K562 (cell line): Measurements from ENCODE around the gene SMIM36. TPM values are rescaled to one million over a fixed set of nuclear protein-coding genes. Genes with fewer than 3 reads are reported as not detected.

Experiments
- ARID3A ChIP-seq: IDR thresholded peaks from 2 replicates; pipeline ENCODE4 v1.6.1; 2012; ENCODE audit warnings: low read depth, low read length, improper control_type of control experiment, borderline replicate concordance
- ATF7 ChIP-seq: fragments of 450-650 bp; IDR thresholded peaks from 2 replicates; pipeline ENCODE4 v1.7.1; 2014; ENCODE audit warnings: mild to moderate bottlenecking, moderate library complexity
- BRD9 ChIP-seq: fragments of 450-650 bp; IDR thresholded peaks from 2 replicates; pipeline ENCODE4 v1.6.1; 2018; ENCODE audit warnings: low read depth; ENCODE audit not compliant: partially characterized antibody
- ELF2 ChIP-seq: fragments of 250-450 bp; sonication (Bioruptor Pico); IDR thresholded peaks from 2 replicates; pipeline ENCODE4 v1.5.0; 2021; ENCODE audit warnings: mild to moderate bottlenecking
- FOXK1 ChIP-seq: sonication (generic); formaldehyde crosslinking; IDR thresholded peaks from 2 replicates; pipeline ENCODE4 v1.8.0; 2022; ENCODE audit warnings: missing genetic modification reagents, mild to moderate bottlenecking, borderline replicate concordance
- JUND ChIP-seq, 2 experiments: IDR thresholded peaks; 2 replicates in 1 of 2; 3 replicates in 1 of 2; pipeline ENCODE4 v1.6.1; 2011; ENCODE audit warnings: borderline replicate concordance in 2 of 2, low read depth in 2 of 2, low read length in 2 of 2, improper control_type of control experiment in 1 of 2, missing biosample characterization in 1 of 2, missing genetic modification characterization in 1 of 2, missing genetic modification reagents in 1 of 2
- LARP7 ChIP-seq: fragments of 450-650 bp; IDR thresholded peaks from 2 replicates; pipeline ENCODE4 v1.6.1; 2016
- NCOR1 ChIP-seq: fragments of 450-650 bp; IDR thresholded peaks from 2 replicates; pipeline ENCODE4 v1.6.1; 2016; ENCODE audit warnings: mild to moderate bottlenecking, moderate library complexity
- REST ChIP-seq, 2 experiments: fragments of 450-650 bp; formaldehyde crosslinking in 1 of 2; IDR thresholded peaks; 2 replicates each; pipeline versions ENCODE4 v1.4.0 to v1.6.1; 2014 to 2020; ENCODE audit warnings: mild to moderate bottlenecking in 2 of 2, borderline replicate concordance in 1 of 2, low read depth in 1 of 2
- SMC3 ChIP-seq: conservative IDR thresholded peaks from 2 replicates; pipeline ENCODE4 v1.6.1; 2011; ENCODE audit warnings: low read depth, low read length, improper control_type of control experiment; ENCODE audit not compliant: insufficient read depth
- TAL1 ChIP-seq: fragments of 450-650 bp; IDR thresholded peaks from 2 replicates; pipeline ENCODE4 v1.6.1; 2016; ENCODE audit warnings: mild to moderate bottlenecking
- TEAD1 ChIP-seq, 2 experiments: fragments of 450-650 bp in 1 of 2; sonication (generic) in 1 of 2; formaldehyde crosslinking; IDR thresholded peaks; 2 replicates each; pipeline versions ENCODE4 v1.4.0 to v1.8.0; 2020 to 2022; ENCODE audit warnings: mild to moderate bottlenecking in 2 of 2, missing genetic modification reagents in 1 of 2
- ZBTB12 ChIP-seq: fragments of 250-450 bp; sonication (Bioruptor Pico); IDR thresholded peaks from 2 replicates; pipeline ENCODE4 v1.4.0; 2020
- ZKSCAN1 ChIP-seq: fragments of 150-350 bp; IDR thresholded peaks from 2 replicates; pipeline ENCODE4 v1.6.1; 2016; ENCODE audit warnings: low read depth, low read length
- ZNF75A ChIP-seq: fragments of 450-650 bp; formaldehyde crosslinking; IDR thresholded peaks from 2 replicates; pipeline ENCODE4 v1.4.0; 2020; ENCODE audit warnings: mild to moderate bottlenecking
- ZNF77 ChIP-seq: fragments of 250-450 bp; sonication (Bioruptor Pico); IDR thresholded peaks from 2 replicates; pipeline ENCODE4 v1.5.0; 2020
- polyA plus RNA-seq, 8 experiments: library from polyadenylated mRNA; depleted of rRNA in 4 of 8; stranded (reverse) in 5 of 8; unstranded in 3 of 8; fragments of >200 nt; fragmentation: Nextera tagmentation in 2 of 8; fragmentation: Illumina TruSeq in 1 of 8; extraction: Ambion mirVana in 2 of 8; extraction: Trizol in 1 of 8; gene quantifications; 2 replicates each; pipeline versions ENCODE4 v1.2.1 to v1.2.3, GENCODE V29; 2011 to 2014; ENCODE audit warnings: inconsistent platforms in 1 of 8, missing spikeins in 1 of 8
- total RNA-seq, 7 experiments: library from RNA; depleted of rRNA in 6 of 7; stranded (reverse); fragments of >200 nt in 6 of 7; fragmentation: Illumina TruSeq in 2 of 7; extraction: Trizol in 2 of 7; gene quantifications; 2 replicates each; pipeline versions ENCODE4 v1.2.1 to v1.2.3, GENCODE V29; 2011 to 2021; ENCODE audit warnings: low replicate concordance in 1 of 7

The SMIM36 gene
- total and polyA plus RNA-seq, 9 of the 15 experiments (the other 6 are each of a cell fraction or from before 2014, with no cell fraction given), result not detected

- peak; percentile 34; the same call in 1 of the 2 replicates for TF ChIP-seq REST (IDR thresholded peaks at IDR 0.05; ENCODE audit: borderline replicate concordance)
- no peak for TF ChIP-seq REST (CRISPR knock-in tag; IDR thresholded peaks at IDR 0.05; ENCODE audit: low read depth)
- TF ChIP-seq TEAD1 (CRISPR knock-in tag; IDR thresholded peaks at IDR 0.05), result no peak
- TF ChIP-seq ELF2, result no peak
- peak; percentile 94 for TF ChIP-seq JUND (IDR thresholded peaks at IDR 0.05; ENCODE audit: borderline replicate concordance, low read depth, low read length)
- TF ChIP-seq JUND (tag; IDR thresholded peaks at IDR 0.05; ENCODE audit: borderline replicate concordance, low read depth, low read length), result peak; percentile 99
- no peak for TF ChIP-seq BRD9
- TF ChIP-seq ZNF77 (CRISPR knock-in tag), result no peak
- TF ChIP-seq ZBTB12, result peak; percentile 60
- TF ChIP-seq ARID3A, result peak; percentile 69; the same call in 1 of the 2 replicates
- peak; percentile 99 for TF ChIP-seq ATF7
- no peak for TF ChIP-seq ZNF75A (CRISPR knock-in tag)
- no peak for TF ChIP-seq SMC3
- no peak for TF ChIP-seq NCOR1
- TF ChIP-seq ZKSCAN1, result no peak
- no peak for TF ChIP-seq LARP7
- TF ChIP-seq TAL1, result peak; percentile 30; the same call in 1 of the 2 replicates
- TF ChIP-seq FOXK1 (CRISPR knock-in tag), result no peak
These were observed 15.0 kb downstream of the SMIM36 start (continued) for GRCh38 chr17:55496094-55496881.
